ENCODE measurements around the gene PTEN.
A peak's percentile ranks its signal among the peaks of the same experiment; 100 is the strongest.

Gene PTEN

GRCh38 chr10:87817609-87818504 is 45.6 kb upstream of the PTEN start, which contains the start of gene ATAD1:
Gene ATAD1 (minus strand): TSS chr10:87818226. CDS start chr10:87814599, 3,627 bp downstream.
- peaks cover 14% of the 10 kb centered on the region for H3K36me3 ChIP-seq (ENCODE audit: insufficient read depth, low read length)
- H3K9ac ChIP-seq (ENCODE audit: low read length) = peak within 1 kb of the TSS; percentile 82
- H3K4me2 ChIP-seq (ENCODE audit: low read length) = peak within 1 kb of the TSS; percentile 88
- peak within 1 kb of the TSS; percentile 91 for H3K4me3 ChIP-seq (ENCODE audit: low read depth, low read length, poor library complexity, severe bottlenecking)
- H3K9me2 ChIP-seq (ENCODE audit: low read depth, low read length) = no peaks in the 10 kb centered on the region
- peaks cover 34% of the 10 kb centered on the region for H3K4me1 ChIP-seq (ENCODE audit: insufficient read depth, low read length, severe bottlenecking)
- H3K27me3 ChIP-seq (ENCODE audit: insufficient read depth, low read length) = no peaks in the 10 kb centered on the region
- H3K79me2 ChIP-seq (ENCODE audit: insufficient read depth, low read length) = peaks cover 39% of the 10 kb centered on the region
- H3K27ac ChIP-seq (ENCODE audit: low read depth, low read length, poor library complexity, severe bottlenecking) = peak within 1 kb of the TSS; percentile 84
- H4K20me1 ChIP-seq (ENCODE audit: insufficient read depth, low read length) = no peaks in the 10 kb centered on the region
- no peaks in the 10 kb centered on the region for H3F3A ChIP-seq (ENCODE audit: insufficient read depth, low read length)
- no peaks in the 10 kb centered on the region for H3K9me3 ChIP-seq (ENCODE audit: low read length)
- TF ChIP-seq CTCF (IDR thresholded peaks at IDR 0.05; ENCODE audit: low read length) (no peak), EZH2 (IDR thresholded peaks at IDR 0.05; ENCODE audit: borderline replicate concordance, low read length) (no peak)
- H2AFZ ChIP-seq (ENCODE audit: low read length) = peak within 1 kb of the TSS; percentile 74; the same call in 1 of the 2 replicates

GRCh38 chr10:87818505-87819288 is 44.7 kb upstream of the PTEN start:
- Histone ChIP-seq H4K20me1 (ENCODE audit: insufficient read depth, low read length) (no peaks in the 10 kb centered on the region), H3K9ac (ENCODE audit: low read length) (peak overlapping the region; percentile 82), H3K27ac (ENCODE audit: low read depth, low read length, poor library complexity, severe bottlenecking) (peak overlapping the region; percentile 84), H3K4me1 (ENCODE audit: insufficient read depth, low read length, severe bottlenecking) (peaks cover 34% of the 10 kb centered on the region), H3K27me3 (ENCODE audit: insufficient read depth, low read length) (no peaks in the 10 kb centered on the region), H3K36me3 (ENCODE audit: insufficient read depth, low read length) (peaks cover 7% of the 10 kb centered on the region), H3F3A (ENCODE audit: insufficient read depth, low read length) (no peaks in the 10 kb centered on the region), H3K9me3 (ENCODE audit: low read length) (no peaks in the 10 kb centered on the region), H3K4me3 (ENCODE audit: low read depth, low read length, poor library complexity, severe bottlenecking) (peak overlapping the region; percentile 91), H2AFZ (ENCODE audit: low read length) (peak overlapping the region; percentile 74; the same call in 1 of the 2 replicates), H3K9me2 (ENCODE audit: low read depth, low read length) (no peaks in the 10 kb centered on the region), H3K4me2 (ENCODE audit: low read length) (peak overlapping the region; percentile 88), H3K79me2 (ENCODE audit: insufficient read depth, low read length) (peaks cover 38% of the 10 kb centered on the region)
- peak; percentile 15; the same call in 1 of the 2 replicates for TF ChIP-seq CTCF (IDR thresholded peaks at IDR 0.05; ENCODE audit: low read length)
- no peak for TF ChIP-seq EZH2 (IDR thresholded peaks at IDR 0.05; ENCODE audit: borderline replicate concordance, low read length)

DNA sequence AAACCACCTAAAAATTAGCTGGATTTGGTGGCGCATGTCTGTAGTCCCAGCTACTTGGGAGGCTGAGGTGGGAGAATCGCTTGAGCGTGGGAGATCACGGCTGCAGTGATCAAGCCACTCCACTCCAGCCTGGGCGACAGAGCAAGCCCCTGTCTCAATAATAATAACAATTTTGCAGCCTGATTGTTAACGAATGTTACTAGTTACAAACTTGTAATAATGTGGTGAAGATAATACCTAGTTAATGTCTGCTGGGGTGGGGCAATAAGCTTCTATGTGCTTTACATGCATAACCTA is 44.2 kb upstream of the PTEN start:
- H3K36me3 ChIP-seq (ENCODE audit: insufficient read depth, low read length) = peaks cover 2% of the 10 kb centered on the region
- H2AFZ ChIP-seq (ENCODE audit: low read length) = no peak overlapping the region
- H4K20me1 ChIP-seq (ENCODE audit: insufficient read depth, low read length) = no peaks in the 10 kb centered on the region
- H3K9ac ChIP-seq (ENCODE audit: low read length) = no peak overlapping the region
- H3K79me2 ChIP-seq (ENCODE audit: insufficient read depth, low read length) = peaks cover 32% of the 10 kb centered on the region
- no peak overlapping the region for H3K4me3 ChIP-seq (ENCODE audit: low read depth, low read length, poor library complexity, severe bottlenecking)
- no peak overlapping the region for H3K4me2 ChIP-seq (ENCODE audit: low read length)
- H3F3A ChIP-seq (ENCODE audit: insufficient read depth, low read length) = no peaks in the 10 kb centered on the region
- peaks cover 34% of the 10 kb centered on the region for H3K4me1 ChIP-seq (ENCODE audit: insufficient read depth, low read length, severe bottlenecking)
- no peak overlapping the region for H3K27ac ChIP-seq (ENCODE audit: low read depth, low read length, poor library complexity, severe bottlenecking)
- no peaks in the 10 kb centered on the region for H3K9me3 ChIP-seq (ENCODE audit: low read length)
- TF ChIP-seq CTCF (IDR thresholded peaks at IDR 0.05; ENCODE audit: low read length) = no peak
- H3K27me3 ChIP-seq (ENCODE audit: insufficient read depth, low read length) = no peaks in the 10 kb centered on the region
- H3K9me2 ChIP-seq (ENCODE audit: low read depth, low read length) = no peaks in the 10 kb centered on the region

Measured in OCI-LY1 (cell line).